H1 (cell line): ENCODE results near the gene UBL4A.

ENCODE experiments used
- EP300 ChIP-seq, 2 experiments: IDR thresholded peaks; 1 replicate in 1 of 2; 2 replicates in 1 of 2; pipeline ENCODE4 v1.6.1; 2011 to 2012; ENCODE audit warnings: low read depth in 2 of 2, low read length in 2 of 2, mild to moderate bottlenecking in 2 of 2, borderline replicate concordance in 1 of 2, inconsistent platforms in 1 of 2, moderate library complexity in 1 of 2
- RAD21 ChIP-seq, 2 experiments: IDR thresholded peaks in 1 of 2; conservative IDR thresholded peaks in 1 of 2; 2 replicates each; pipeline ENCODE4 v1.6.1; 2011; ENCODE audit warnings: low read depth in 2 of 2, low read length in 2 of 2, improper control_type of control experiment in 1 of 2, inconsistent platforms in 1 of 2, mild to moderate bottlenecking in 1 of 2, moderate library complexity in 1 of 2
- TF ChIP-seq, protein P1 (sequence below), 3 experiments: IDR thresholded peaks; 1 replicate in 2 of 3; 2 replicates in 1 of 3; pipeline versions ENCODE4 v1.5.1 to v1.6.1; 2011; ENCODE audit warnings: low read length in 3 of 3, mild to moderate bottlenecking in 3 of 3, inconsistent platforms in 2 of 3, low read depth in 1 of 3, moderate library complexity in 1 of 3; ENCODE audit not compliant: insufficient read depth in 1 of 3; ENCODE audit errors: control extremely low read depth in 1 of 3

DNA sequence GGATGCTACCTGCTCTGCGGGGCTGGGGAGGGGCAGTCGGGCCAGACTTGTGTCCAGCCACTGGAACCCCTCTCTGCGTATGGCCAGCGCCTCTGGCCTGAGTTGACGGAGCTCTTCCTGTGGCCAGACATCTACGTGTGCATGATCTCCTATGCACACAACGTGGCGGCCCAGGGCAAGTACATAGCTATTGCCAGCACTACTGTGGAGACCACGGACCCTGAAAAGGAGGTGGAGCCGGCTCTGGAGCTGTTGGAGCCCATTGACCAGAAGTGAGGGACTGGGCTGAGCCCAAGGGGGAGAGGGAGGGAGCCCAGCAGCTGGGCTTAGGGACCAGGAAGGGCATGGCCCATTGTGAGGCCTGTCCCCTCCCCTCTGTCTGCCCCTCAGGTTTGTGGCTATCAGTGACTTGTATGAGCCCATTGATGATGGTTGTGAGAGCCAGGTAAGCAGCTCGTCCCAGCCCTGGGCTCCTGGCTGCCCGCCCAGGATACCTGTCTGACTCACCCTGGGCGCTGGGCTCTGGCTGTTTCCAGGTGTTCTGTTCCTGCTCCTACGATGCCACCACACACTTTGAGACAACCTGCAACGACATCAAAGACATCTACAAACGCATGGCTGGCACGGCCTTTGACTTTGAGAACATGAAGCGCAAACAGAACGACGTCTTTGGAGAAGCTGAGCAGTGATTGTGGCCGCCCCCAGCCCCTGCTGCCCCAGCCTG, 44.3 kb downstream of the UBL4A start:
- TF ChIP-seq EP300 (IDR thresholded peaks at IDR 0.05; ENCODE audit: borderline replicate concordance in 1 of 2, low read depth in 2 of 2, low read length in 2 of 2) (no peak), RAD21 (IDR thresholded peaks at IDR 0.05 in 1 of 2, conservative IDR thresholded peaks at IDR 0.05 in 1 of 2; ENCODE audit: low read depth in 2 of 2, low read length in 2 of 2) (no peak)
- TF ChIP-seq, protein P1, sequence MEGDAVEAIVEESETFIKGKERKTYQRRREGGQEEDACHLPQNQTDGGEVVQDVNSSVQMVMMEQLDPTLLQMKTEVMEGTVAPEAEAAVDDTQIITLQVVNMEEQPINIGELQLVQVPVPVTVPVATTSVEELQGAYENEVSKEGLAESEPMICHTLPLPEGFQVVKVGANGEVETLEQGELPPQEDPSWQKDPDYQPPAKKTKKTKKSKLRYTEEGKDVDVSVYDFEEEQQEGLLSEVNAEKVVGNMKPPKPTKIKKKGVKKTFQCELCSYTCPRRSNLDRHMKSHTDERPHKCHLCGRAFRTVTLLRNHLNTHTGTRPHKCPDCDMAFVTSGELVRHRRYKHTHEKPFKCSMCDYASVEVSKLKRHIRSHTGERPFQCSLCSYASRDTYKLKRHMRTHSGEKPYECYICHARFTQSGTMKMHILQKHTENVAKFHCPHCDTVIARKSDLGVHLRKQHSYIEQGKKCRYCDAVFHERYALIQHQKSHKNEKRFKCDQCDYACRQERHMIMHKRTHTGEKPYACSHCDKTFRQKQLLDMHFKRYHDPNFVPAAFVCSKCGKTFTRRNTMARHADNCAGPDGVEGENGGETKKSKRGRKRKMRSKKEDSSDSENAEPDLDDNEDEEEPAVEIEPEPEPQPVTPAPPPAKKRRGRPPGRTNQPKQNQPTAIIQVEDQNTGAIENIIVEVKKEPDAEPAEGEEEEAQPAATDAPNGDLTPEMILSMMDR (IDR thresholded peaks at IDR 0.05; ENCODE audit: control extremely low read depth in 1 of 3, insufficient read depth in 1 of 3, low read depth in 1 of 3, low read length in 3 of 3): no peak
